Globus pallidus (tissue), 1 donor: ENCODE data around the gene CACNA1H.

Source experiments
- DNase-seq: peaks from one replicate; pipeline ENCODE4 v3.0.0-alpha.2; 2015; ENCODE audit warnings: low spot score

CACNA1H gene

DNA sequence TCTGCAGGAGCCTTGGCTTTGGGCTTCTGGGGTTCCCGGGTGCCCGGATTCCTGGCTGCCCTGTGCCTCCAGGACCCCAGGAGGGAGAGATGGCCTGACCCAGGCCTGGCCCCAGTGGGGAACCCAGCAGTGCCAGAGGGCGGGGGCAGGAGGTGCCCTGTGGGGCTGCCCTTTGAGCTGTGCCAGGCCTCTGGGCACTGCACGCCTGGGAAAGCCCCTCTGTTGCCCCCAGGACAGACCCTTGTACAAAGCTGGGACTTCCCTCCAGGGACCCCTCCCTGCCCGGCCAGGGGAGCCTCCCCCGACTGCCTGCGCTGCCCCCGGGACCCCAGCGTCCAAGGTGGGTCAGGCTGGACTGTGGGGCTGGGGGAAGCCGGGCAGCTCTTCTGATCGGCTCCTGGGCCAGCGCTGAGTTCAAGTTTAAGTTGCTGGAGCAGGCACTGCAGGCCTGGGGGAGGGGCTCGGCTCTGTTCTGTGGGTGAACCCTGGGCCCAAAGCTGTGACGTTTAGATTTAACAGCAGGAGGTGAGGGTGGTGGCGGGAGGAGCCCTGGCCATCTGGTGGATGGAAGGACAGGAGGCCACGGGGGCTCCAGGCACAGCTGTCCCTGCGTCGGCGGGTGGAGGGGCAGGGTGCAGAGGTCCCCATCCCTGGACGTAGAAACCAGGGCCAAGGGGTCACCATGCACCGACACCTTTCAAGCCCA lies 29.2 kb upstream of the CACNA1H start:
- DNase-seq: no peak

DNA sequence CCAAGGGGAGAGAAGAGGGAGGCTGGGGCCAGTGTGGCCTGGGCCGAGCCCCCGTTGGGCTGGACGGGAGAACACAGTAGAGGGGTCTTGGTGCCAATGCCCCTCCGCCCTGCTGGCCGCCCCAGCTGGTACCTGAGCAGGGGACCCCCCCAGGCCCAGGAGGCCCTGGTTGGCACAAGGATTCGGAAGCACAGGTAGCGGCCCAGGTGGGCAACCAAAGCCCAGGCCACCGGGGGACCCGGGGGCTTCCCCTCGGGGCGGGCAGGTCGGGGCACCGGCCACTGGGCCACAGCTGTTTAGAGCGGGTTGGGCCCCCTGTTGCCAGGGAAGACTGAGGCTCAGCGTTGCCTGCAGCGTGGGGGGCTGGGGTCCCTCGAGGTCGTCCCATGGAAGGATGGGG lies 28.6 kb upstream of the CACNA1H start:
- no peak for DNase-seq

DNA sequence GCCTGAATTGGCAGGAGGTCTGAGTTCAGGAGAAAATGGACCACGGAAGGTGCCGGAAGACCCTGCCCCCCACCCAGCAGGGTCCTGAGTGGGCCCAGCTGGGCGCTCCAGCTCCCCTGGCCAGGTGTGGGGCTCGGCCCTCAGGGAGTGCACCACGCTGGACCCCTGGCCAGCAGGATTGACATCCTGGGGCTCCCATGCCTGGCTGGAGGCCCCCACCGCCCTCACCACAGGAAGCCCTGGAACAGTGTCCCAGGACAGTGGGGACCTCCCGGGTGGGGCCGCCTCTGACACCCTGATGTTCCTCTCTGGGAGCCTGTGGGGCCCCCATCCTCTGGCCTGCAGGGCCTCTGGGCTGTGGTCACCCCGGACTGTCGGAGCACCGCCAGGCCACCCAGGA lies 28.1 kb upstream of the CACNA1H start:
- no peak for DNase-seq

DNA sequence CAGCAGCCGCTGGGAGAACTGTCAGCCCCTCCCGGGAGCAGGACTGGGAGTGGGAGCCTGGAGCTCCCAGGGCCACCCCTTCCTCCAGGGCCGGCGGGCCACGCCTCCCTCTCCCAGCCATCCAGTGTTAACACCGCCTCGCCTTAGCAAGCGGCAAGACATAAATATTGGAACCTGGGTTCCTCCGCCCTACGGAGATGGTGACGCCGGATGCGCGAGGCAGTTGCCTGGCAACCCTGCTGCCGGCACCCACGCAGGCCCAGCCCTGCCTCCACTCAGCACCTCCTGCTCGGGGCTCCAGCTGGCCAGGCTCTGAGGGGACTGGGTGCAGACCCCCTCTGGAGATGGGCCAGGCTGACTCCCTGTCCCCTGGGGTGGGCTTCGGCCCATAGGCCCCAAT lies 27.4 kb upstream of the CACNA1H start:
- DNase-seq: no peak

DNA sequence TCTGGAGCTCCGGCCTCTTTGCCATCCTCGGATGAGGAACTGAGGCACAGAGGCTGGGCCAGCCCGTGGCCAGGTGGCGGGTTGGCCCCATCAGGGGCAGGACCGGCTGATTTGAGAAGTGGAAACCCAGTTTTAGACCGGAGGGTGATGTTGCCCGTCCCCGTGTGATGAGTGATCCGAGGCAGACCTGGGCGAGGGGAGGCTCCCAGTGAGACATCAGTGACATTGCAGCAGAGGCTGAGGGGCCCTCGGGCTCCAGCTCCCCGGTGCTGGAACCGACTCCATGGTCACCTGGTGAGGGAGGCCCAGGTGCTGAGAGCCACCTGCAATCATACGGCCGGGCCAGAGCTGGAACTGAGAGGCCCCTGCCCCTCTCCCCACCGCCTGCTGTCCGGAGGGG lies 26.9 kb upstream of the CACNA1H start:
- no peak for DNase-seq

DNA sequence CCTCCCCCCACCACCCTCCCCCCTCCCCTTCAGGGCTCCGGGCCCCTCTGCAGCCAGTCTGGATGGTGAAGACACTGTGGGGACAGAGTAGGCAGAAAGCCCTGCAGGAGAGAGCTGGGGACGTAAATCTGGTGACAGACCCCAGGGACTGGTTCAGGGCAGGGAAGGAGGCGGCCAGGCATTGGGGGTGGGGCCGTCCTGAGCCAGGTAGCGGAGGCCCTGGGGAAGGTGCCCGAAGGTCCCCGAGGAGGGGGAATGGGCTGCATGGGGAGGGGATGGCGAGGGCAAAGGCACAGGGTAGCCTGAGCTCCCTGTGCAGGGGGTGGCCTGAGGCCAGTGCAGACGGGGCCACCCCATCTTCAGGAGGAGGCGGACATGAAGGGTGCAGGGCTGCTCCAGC lies 26.3 kb upstream of the CACNA1H start:
- DNase-seq: no peak

DNA sequence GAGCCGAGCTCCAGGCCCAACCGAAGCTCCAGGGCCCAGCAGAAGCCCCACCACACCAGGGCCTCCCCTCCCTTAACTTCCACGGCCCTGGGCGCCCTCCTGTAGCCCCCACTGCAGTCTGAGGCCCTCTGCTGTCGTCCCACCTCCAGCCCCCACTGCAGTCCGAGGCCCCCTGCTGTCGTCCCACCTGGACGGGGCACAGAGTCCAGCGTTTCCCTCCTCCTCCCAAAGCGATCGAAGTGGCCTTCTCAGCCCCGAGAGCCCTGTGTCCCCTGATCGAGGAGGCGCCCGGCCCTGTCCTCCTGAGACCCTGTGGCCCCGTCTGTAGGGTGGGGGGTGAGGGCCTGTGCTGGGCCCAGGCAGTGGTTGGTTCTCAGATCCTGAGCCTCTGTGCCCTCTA lies 25.8 kb upstream of the CACNA1H start:
- DNase-seq: no peak

DNA sequence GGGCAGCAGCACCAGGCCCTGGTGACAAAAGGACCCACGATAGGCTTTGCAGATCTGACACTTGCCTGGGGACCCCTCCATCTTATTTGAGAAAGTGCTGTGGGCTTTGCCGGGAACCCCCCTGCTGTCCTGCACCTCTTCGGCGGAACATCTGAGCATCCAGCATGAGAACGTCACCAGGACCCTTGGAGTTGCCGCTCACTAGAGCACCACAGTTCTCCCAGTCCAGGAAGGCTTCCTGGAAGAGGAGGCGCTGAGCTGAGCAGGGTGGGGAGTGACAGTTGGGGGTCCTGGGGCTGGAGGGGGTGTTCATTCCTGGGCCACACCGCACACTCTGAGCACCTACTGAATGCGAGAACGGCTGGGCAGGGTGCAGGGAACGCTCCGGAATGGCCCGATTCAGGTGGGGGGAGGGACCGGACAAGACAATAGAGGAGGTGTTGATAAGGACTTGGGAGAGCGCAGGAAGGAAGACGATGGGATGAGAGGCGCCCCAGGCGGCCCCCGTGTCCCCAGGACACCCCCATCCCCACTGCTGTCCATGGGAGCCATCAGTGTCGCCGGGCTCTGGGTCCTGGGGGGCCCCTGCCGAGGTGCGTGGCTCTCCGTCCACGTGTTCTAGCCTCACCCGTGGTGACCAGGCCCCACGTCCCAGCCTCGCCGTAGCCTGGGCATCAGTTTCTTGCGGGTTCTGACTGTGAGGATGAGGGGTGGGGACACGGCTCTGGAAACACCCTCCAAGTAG lies 24.8 kb upstream of the CACNA1H start:
- DNase-seq: no peak

DNA sequence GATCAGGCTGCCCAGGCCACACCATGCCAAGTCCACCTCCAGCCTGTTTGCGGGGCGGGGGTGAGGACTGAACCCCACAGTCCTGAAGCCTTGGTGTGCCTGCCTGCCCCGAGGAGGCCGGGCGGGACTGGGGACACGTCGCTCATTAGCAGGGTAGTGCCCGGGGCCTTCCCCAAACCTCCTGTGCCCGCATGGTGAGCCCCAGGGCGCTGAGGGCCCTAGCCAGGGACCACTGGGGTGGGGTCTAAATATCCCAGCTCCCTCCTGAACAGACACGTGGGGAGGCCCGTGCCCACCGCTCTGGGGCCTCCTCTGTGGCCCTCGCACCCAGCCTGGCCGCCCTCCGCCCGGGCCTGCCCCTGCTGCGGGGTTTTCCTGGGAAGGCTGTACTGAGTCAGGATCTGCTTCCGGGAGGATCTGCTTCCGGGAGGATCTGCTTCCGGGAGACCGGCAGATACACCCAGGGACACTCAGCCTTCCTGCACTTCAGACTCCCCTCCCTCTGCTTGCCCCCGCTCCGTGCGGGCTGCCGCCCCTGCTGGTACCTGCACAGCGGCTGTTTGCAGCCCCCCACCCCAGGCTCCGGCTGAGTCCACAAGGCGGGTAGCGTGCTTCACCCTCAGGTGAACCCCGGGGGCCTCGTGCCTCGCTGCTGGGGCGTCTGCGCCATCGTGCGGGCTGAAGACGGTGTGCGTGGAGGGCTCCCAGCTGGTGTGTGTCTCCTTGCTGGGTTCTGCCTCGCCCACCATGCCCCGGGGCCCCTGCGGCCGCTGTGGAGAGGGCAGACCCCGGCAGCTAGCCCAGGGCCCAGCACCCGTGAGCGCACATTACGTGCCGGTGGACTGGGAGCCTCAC lies 23.6 kb upstream of the CACNA1H start:
- DNase-seq: no peak

DNA sequence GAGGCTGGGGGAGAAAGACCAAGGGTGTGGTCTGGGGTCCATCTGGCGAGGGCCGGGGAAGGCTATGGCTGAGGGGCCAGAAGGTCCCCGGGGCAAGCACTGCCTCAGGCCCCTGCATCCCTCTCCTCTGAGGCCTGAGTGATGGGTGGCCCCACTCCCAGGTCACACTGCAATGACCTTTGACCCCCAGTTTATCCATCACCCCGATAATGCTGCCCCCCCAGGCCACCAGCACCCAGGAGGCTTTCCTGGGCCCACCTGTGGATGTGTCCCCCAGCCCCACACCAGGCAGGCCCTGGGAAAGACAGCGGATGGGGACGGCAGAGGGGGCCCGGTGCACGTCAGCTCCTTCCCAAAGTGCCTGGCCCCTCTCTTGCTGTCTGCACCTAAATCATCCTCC lies 22.5 kb upstream of the CACNA1H start:
- DNase-seq: no peak

DNA sequence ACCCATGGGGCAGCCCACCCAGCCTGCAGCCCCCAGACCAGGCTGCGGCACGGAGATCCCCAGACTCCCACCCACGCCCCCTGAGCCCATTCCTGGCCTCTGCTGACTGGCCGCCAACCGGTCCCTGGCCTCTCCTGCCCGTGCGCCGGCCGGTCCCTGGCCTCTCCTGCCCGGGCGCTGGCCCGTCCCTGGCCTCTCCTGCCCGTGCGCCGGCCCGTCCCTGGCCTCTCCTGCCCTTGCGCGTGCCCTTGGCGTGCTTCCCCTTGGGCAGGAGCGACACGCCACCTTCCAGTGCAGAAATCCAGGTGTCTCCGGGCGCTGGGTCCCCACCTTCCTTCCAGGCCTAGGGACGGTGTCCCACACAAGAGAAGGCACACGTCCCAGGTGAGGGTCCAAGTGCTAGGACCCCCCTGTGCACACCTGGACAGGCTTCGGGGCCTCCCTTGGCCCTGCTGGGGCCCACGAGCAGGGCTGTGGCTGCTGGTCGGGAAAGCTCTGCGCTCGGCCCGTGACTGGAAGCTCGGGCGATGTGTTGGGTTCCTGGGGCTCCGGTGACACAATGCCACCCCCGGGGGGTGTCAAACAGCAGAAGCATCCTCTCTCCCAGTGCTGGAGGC lies 21.4 kb upstream of the CACNA1H start:
- no peak for DNase-seq

DNA sequence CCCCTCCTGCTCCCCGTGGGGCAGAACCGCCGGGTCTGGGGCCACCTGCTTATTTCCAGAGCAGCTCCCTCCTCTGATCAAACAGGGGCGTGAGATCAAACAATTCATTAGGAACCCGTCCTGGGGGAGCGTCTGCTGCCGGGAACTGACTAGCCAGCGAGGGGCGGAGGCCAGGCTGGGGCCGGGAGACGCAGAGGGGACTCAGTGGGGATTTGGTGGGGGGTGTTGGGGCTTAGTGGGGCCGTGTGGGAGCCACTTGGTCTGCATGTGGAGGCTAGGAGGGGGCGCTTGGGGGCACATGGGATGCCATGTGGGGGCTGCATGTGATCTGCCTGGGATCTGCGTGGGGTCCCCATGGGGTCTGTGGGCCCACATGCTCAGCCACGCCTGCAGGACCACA lies 20.5 kb upstream of the CACNA1H start:
- no peak for DNase-seq

DNA sequence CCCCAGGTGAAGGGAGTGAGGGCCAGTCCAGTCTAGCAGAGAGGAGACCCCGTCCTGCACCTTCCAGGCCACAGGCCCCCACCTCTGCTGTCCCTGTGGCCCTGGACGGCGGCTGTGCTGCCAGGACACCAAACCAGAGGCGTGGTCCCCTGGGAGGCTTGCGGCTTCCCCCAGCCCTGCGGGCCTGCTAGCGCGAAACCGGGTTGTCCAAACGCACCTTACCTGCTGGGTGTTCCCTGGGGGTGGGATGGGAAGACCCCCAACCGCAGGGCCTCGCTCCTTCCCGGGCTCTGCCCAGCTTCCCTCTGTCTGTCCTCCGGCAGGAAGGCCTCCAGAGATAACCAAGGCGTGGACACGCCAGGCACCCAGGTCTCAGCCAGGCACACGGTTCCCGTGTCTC lies 19.6 kb upstream of the CACNA1H start:
- DNase-seq: no peak

DNA sequence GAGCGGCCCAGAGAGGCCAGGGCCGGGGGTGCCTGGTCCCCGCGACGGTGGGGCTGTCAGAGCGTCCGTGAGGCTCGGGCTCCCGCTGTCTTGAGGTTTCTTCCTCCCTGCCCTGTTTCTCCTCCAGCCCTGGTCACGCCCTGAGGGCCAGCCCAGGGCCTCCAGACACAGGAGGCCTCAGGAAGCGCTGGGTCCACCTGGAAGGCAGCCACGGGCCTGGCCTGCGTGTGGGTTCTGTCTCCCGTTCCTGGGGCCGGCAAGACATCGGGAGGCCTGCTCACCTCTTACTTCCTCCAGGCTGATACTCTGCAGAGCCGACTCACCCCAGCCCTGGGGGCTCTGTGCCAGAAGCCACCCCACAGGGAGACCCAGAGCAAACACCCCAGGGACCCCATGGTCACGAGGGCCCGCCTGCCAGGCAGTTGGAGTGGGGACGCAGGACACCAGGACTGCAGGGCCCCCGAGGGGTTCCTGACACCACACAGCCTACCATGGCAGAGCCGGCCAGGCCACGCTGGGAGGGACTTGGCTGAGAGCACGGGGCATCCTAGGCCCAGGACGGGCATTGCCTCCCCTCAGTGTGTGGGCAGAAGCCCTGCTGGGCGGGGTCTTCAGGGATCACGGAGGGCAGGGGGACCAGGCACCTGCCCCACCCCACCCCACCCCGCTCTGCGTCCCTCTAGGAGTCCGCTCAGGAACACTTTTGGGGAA lies 18.9 kb upstream of the CACNA1H start:
- DNase-seq: no peak

DNA sequence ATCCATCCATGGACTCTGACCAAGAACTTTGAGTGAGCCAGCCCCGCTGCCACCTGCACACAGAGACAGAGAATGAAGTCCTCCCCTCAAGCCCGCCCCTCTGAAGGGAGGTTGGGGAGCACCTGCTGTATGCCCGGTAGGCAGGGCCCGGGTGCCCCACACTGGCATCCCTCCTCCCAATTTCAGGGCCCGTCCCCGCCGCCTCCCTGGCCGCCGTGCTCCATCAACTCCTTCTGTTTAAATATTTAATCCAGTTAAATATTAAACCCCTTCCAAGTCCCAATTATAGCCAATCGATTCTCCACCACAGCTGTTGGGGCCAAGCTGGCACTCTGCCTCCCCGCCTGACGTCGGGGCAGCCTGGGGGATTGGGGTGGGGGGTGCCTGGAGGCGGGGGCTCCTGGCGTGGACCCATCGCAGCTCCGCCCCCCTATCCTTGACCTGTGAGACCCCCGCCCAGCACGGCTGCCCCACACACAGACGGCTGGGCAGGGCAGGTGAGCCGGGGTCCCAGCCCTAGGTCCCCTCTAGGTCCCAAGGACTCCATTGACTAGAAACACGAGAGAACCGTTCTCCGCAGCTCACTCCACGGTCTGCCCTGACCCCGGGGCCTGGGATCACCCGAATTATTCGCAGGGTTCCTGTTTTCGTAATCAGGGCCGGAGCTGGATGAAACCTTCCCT lies 18.0 kb upstream of the CACNA1H start:
- no peak for DNase-seq

DNA sequence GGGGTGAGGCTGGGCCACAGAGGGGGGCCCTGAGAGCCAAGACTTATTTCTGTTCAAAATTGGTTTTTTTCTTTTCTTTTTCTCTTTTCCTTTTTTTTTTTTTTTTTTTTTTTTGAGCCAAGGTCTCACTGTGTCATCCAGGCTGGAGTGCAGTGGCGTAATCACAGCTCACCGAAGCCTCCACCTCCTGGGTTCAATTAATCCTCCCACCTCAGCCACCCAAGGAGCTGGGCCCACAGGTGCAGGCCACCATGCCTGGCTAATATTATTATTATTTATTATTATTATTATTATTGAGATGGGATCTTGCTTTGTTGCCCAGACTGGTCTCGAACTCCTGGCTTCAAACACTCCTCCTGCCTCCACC lies 17.5 kb upstream of the CACNA1H start:
- no peak for DNase-seq

DNA sequence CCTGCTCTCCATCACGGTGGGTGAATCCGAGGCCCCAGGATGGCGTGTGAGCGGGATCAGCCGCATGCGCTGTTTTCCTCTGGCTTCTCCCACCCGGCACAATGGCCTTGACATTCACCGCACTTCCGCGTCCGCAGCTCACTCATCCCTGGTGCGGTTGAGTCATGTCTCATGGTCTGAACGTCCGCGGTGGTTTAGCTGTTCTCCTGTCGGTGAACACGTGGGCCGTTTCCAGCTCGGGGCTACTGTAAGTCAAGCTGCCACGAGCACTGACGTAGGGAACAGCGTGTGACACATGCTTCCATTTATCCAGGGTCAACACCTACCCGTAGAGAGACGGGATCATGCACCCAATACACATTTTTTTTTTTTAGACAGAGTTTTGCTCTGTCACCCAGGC lies 15.3 kb upstream of the CACNA1H start:
- no peak for DNase-seq

DNA sequence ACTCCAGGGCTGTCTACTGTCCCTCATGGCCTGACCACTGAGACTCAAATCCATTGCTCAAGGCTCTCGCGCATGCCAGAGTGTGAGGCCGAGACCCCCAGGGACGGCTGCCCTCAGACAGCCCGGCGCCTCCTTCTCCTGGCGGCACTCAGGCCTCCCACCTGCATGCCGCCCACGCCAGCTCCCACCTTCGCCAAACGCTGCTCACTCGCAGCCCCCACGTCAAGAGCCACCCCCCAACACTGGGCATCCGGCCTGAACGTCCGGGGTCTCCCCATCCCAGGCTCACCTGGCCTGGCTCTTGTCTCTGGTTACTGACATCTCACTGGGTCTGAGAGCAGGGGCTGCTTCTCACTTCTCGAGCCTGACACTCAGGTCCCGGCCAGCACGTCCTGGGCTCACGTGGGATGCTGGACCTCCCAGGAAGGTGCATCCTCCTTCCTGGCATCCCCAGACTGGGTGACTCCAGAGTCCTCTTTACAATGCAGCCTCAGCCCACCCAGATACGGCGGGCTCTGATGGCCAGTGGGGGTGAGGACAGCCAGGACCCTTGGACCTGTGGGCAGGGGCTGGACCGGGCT lies 12.2 kb upstream of the CACNA1H start:
- DNase-seq: no peak

DNA sequence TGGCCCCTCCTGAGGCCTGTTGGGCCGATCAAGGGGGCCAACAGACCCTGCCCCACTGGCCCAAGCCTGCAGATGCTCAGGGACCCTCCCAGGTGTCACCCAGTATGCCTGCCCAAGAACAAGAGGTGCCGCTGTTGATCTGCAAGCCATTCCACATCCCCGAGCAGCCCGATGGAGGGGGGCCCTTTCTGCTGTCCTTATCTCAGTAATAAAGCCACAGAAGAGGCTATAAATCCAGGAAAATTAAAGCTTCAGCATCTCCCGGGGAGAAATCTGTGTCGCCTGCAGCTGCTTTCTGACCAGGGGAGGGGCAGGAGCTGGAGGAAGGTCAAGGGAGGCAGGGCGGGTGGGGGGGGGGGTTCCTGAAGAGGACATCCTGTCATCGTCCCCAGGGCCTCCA lies 11.7 kb upstream of the CACNA1H start:
- no peak for DNase-seq

DNA sequence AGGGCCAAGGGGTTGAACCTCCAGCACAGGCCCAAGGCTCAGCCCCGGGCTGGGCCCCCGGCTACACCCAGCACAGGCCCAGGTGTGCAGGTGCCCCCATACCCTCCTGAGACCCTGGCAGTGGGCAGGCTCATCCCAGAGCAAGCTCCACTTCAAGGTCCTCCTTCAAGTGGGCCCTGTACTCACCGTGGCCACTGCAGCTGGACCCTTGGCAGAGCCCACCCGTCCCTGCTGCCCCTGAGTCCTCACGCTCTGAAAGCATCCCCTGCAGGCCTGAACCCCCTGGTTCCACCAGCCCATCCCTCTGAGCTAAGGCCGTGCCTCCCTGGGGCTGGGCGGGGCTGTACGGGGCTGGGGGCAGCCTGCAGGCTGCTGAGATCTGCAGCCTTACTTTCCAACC lies 11.2 kb upstream of the CACNA1H start:
- no peak for DNase-seq

DNA sequence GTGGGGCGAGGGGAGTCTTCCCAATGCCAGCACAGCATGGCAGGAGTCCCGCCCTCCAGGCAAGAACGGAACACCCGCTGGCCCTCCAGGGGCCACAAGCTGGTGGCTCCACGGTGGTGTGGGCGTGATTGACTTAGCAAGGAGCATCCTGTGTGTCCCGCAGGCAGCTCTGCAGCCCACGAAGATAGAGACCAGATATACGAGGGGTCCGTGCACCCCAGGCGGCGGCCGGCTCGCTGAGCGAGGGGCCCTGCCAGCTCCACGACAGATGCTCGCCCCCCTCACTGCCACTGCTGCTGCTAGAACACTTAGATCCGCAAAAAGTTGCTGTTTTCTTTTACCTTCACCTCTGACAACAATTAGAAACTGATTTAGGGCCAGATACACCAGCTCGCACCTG lies 10.0 kb upstream of the CACNA1H start:
- no peak for DNase-seq
